Central memory CD8-positive, alpha-beta T cell (primary cell): ENCODE data around the gene BDKRB2.

ENCODE experiments used
- ATAC-seq: fragments of 150-1000 bp; cut with Tn5 transposase; replicated peaks from 2 replicates; pipeline ENCODE4 v1.10.0; 2022; ENCODE audit warnings: mild to moderate bottlenecking, moderate FRiP score, moderate number of reproducible peaks; ENCODE audit not compliant: poor library complexity, severe bottlenecking; ENCODE audit errors: extremely low read depth
- DNase-seq, 2 donors: peaks; one replicate each; pipeline ENCODE4 v3.0.0; 2021; ENCODE audit warnings: low spot score in 2 of 2
- H3K27ac Mint-ChIP-seq: one replicate; pipeline ENCODE4 v1.8.0; 2022; ENCODE audit warnings: low read depth, mild to moderate bottlenecking, moderate library complexity, mixed read lengths
- H3K27me3 Mint-ChIP-seq: one replicate; pipeline ENCODE4 v1.8.0; 2022; ENCODE audit warnings: mixed read lengths
- H3K36me3 Mint-ChIP-seq: one replicate; pipeline ENCODE4 v1.8.0; 2022; ENCODE audit warnings: mild to moderate bottlenecking, moderate library complexity, mixed read lengths; ENCODE audit not compliant: insufficient read depth
- H3K4me1 Mint-ChIP-seq: one replicate; pipeline ENCODE4 v1.8.0; 2022; ENCODE audit warnings: mixed read lengths
- H3K4me3 Mint-ChIP-seq: one replicate; pipeline ENCODE4 v1.8.0; 2022; ENCODE audit warnings: mild to moderate bottlenecking, moderate library complexity, mixed read lengths
- H3K9me3 Mint-ChIP-seq: one replicate; pipeline ENCODE4 v1.8.0; 2022; ENCODE audit warnings: mixed read lengths

The BDKRB2 gene

GRCh38 chr14:96281486-96281885, 76.8 kb downstream of the BDKRB2 start:
- H3K9me3 Mint-ChIP-seq, result no peaks in the 10 kb centered on the region
- no peaks in the 10 kb centered on the region for H3K4me1 Mint-ChIP-seq
- DNase-seq (no peak), ATAC-seq (no peak)
- H3K4me3 Mint-ChIP-seq, result no peak overlapping the region
- no peaks in the 10 kb centered on the region for H3K27me3 Mint-ChIP-seq
- H3K36me3 Mint-ChIP-seq, result peaks cover 16% of the 10 kb centered on the region
- no peak overlapping the region for H3K27ac Mint-ChIP-seq

GRCh38 chr14:96284008-96284407, 79.4 kb downstream of the BDKRB2 start:
- Mint-ChIP-seq H3K27me3 (no peaks in the 10 kb centered on the region), H3K4me1 (no peaks in the 10 kb centered on the region), H3K36me3 (peaks cover 26% of the 10 kb centered on the region), H3K27ac (no peak overlapping the region), H3K4me3 (no peak overlapping the region), H3K9me3 (no peaks in the 10 kb centered on the region)
- ATAC-seq (no peak), DNase-seq (no peak)

GRCh38 chr14:96284430-96284829, 79.8 kb downstream of the BDKRB2 start:
- Mint-ChIP-seq H3K36me3 (peaks cover 30% of the 10 kb centered on the region), H3K4me1 (no peaks in the 10 kb centered on the region), H3K27me3 (no peaks in the 10 kb centered on the region), H3K4me3 (no peak overlapping the region), H3K27ac (no peak overlapping the region), H3K9me3 (no peaks in the 10 kb centered on the region)
- no peak for DNase-seq
- ATAC-seq, result no peak

GRCh38 chr14:96285667-96286066, 81.0 kb downstream of the BDKRB2 start:
- no peaks in the 10 kb centered on the region for H3K9me3 Mint-ChIP-seq
- no peaks in the 10 kb centered on the region for H3K27me3 Mint-ChIP-seq
- H3K36me3 Mint-ChIP-seq, result peaks cover 39% of the 10 kb centered on the region
- H3K4me1 Mint-ChIP-seq, result no peaks in the 10 kb centered on the region
- DNase-seq (no peak), ATAC-seq (no peak)
- H3K4me3 Mint-ChIP-seq, result no peak overlapping the region
- no peak overlapping the region for H3K27ac Mint-ChIP-seq

- Mint-ChIP-seq H3K4me3 (no peak overlapping the region), H3K4me1 (no peaks in the 10 kb centered on the region), H3K27ac (no peak overlapping the region), H3K36me3 (peaks cover 39% of the 10 kb centered on the region), H3K27me3 (no peaks in the 10 kb centered on the region), H3K9me3 (no peaks in the 10 kb centered on the region)
- ATAC-seq, result no peak
- no peak for DNase-seq
Observed at GRCh38 chr14:96286251-96286650, 81.6 kb downstream of the BDKRB2 start.

- no peak for ATAC-seq
- no peak for DNase-seq
- H3K27ac Mint-ChIP-seq, result no peak overlapping the region
- H3K9me3 Mint-ChIP-seq, result no peaks in the 10 kb centered on the region
- no peaks in the 10 kb centered on the region for H3K27me3 Mint-ChIP-seq
- H3K36me3 Mint-ChIP-seq, result peaks cover 42% of the 10 kb centered on the region
- no peak overlapping the region for H3K4me3 Mint-ChIP-seq
- H3K4me1 Mint-ChIP-seq, result no peaks in the 10 kb centered on the region
Observed at GRCh38 chr14:96287856-96288255, 83.2 kb downstream of the BDKRB2 start.
